HK-2 (cell line): Measurements from ENCODE around the gene LKAAEAR1.

ENCODE experiments used
- DNase-seq: peaks from one replicate; pipeline ENCODE4 v3.0.0-alpha.2; 2018; ENCODE audit not compliant: unreplicated experiment

LKAAEAR1 gene

GRCh38 chr20:64050261-64051032, 33.8 kb downstream of the LKAAEAR1 start:
- no peak for DNase-seq

GRCh38 chr20:64049878-64050260, 34.3 kb downstream of the LKAAEAR1 start:
- DNase-seq: no peak

- DNase-seq: no peak
These were observed 34.9 kb downstream of the LKAAEAR1 start, which contains the start of gene SOX18 for GRCh38 chr20:64049060-64049877. Gene SOX18 (minus strand): TSS chr20:64049639. CDS start chr20:64049516, 123 bp downstream.

GRCh38 chr20:64048402-64049044, 35.7 kb downstream of the LKAAEAR1 start:
- no peak for DNase-seq

- DNase-seq: no peak
These were observed 36.2 kb downstream of the LKAAEAR1 start for GRCh38 chr20:64047968-64048401.

- no peak for DNase-seq
These were observed 37.2 kb downstream of the LKAAEAR1 start for GRCh38 chr20:64047046-64047389.

- no peak for DNase-seq
These were observed 38.7 kb downstream of the LKAAEAR1 start for GRCh38 chr20:64045346-64046011.

GRCh38 chr20:64044484-64045247, 39.5 kb downstream of the LKAAEAR1 start:
- DNase-seq: peak; percentile 68

GRCh38 chr20:64043768-64044167, 40.4 kb downstream of the LKAAEAR1 start:
- DNase-seq: no peak

GRCh38 chr20:64042054-64042781, 42.0 kb downstream of the LKAAEAR1 start:
- DNase-seq: no peak

- DNase-seq: no peak
These were observed 42.5 kb downstream of the LKAAEAR1 start for GRCh38 chr20:64041781-64042053.

GRCh38 chr20:64041040-64041780, 43.0 kb downstream of the LKAAEAR1 start:
- DNase-seq: no peak

GRCh38 chr20:64040231-64041039, 43.8 kb downstream of the LKAAEAR1 start:
- no peak for DNase-seq

- DNase-seq: no peak
These were observed 44.7 kb downstream of the LKAAEAR1 start for GRCh38 chr20:64039293-64040160.

- DNase-seq: peak; percentile 93
These were observed 45.5 kb downstream of the LKAAEAR1 start for GRCh38 chr20:64038565-64039292.

GRCh38 chr20:64038224-64038564, 46.0 kb downstream of the LKAAEAR1 start:
- DNase-seq: no peak

- no peak for DNase-seq
These were observed 46.5 kb downstream of the LKAAEAR1 start for GRCh38 chr20:64037498-64038213.
